NCI-H2171 treated with DMSO at 0.1 percent for 48 hours (cell line): ENCODE results near the gene ARID3B.

ENCODE experiments used
- DNase-seq: peaks from one replicate; lab custom pipeline; 2025; lab: John Stamatoyannopoulos, UW

Gene ARID3B

DNA sequence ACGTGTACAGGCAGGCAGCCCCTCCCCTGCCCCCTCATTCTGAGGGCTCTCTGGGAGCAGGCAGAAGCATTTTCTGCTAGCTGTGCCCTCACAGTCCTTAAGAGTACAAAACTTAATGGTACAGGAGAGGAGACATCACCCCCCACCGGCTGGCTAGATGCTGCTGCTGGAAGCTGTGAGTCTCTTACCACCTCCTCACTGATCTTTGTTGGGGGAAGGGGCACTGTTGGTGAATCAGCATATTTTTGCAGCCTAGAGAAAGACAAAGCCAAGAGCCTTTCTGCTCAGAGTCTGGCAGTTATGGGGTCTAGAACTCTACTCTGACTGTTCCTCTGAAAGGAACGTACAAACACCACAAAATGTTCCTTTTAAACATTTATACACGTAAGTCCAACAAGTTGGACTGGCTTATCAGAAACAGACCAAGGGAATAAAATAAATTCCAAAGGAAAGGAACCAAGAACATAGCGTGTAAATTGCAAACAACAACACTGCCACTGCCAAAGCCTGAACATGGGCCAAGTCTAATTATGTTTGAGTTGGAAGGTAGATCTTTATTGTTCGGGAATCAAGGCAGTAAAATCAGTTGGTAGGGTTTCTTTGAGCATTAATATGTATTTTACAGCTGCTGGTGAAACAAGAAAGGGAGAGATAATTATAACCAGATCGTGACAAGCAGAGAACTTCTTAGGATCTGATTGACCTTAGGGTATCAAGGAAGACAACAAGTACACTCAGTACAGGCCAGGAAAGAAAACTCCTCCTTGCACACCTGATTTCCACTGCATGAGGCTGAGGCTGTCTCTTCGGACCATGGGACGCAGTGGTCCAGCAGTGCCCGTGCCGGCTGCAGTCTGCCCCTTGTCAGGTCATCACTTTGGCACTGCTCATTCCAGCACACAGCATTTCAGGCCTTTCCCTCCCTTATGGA, 102.0 kb downstream of the ARID3B start:
- DNase-seq: no peak

DNA sequence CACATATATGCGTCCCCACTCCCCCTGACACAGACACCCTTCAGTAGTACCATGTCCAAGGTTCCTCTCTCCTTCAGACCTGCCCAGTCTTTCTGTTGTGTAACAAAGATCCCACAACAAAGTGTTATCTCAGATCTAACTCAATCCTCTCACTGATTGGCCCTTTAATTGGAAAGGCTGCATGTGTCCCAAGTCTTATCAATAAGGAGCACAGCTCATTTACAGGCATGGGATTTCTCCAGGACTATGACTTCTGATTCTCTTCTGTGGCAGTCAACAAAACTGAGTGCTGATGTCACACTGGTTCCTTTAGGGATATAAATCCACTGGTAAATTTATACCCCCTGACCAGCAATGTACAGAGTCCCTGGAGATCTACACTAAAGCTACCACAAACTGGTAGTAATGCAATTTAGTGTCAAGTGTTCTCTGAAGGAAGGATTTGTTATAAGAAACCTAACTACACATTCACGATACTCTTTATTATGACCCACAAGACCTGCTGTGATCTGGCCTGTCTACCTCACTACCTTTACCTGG, 102.7 kb downstream of the ARID3B start:
- DNase-seq: no peak

GRCh38 chr15:74646480-74646879, 105.5 kb downstream of the ARID3B start:
- no peak for DNase-seq
